GM18499 (cell line): Measurements from ENCODE around the gene RPS5.
"Not testable (repeated sequence)": the region's sequence is repeated elsewhere in the genome, so short reads cannot be mapped to it uniquely, and the experiment has no call there.

Source experiments
- ATAC-seq: cut with Tn5 transposase; IDR thresholded peaks from one replicate; pipeline ENCODE4 v1.9.1; 2021; ENCODE audit warnings: moderate number of reproducible peaks; ENCODE audit not compliant: insufficient read depth, unreplicated experiment

The RPS5 gene

GRCh38 chr19:58400916-58401839 lies 14.1 kb downstream of the RPS5 start:
- ATAC-seq, result peak; percentile 88

GRCh38 chr19:58401840-58402421 lies 14.9 kb downstream of the RPS5 start:
- no peak for ATAC-seq

- not testable (repeated sequence) for ATAC-seq
Observed at GRCh38 chr19:58403920-58404478, 16.9 kb downstream of the RPS5 start.

- ATAC-seq, result no peak
Observed at GRCh38 chr19:58406818-58407657, 20.0 kb downstream of the RPS5 start.

GRCh38 chr19:58407658-58408151 lies 20.6 kb downstream of the RPS5 start:
- ATAC-seq, result no peak

- ATAC-seq, result no peak
Observed at GRCh38 chr19:58408152-58409009, 21.3 kb downstream of the RPS5 start, which contains the start of gene ZNF584. Gene ZNF584 (plus strand): TSS chr19:58408649. CDS start chr19:58409148, 499 bp downstream.

GRCh38 chr19:58409010-58409790 lies 22.1 kb downstream of the RPS5 start:
- no peak for ATAC-seq

- ATAC-seq, result no peak
Observed at GRCh38 chr19:58416604-58417003, 29.5 kb downstream of the RPS5 start.

- ATAC-seq, result no peak
Observed at GRCh38 chr19:58417071-58417470, 30.0 kb downstream of the RPS5 start.

GRCh38 chr19:58428617-58429016 lies 41.5 kb downstream of the RPS5 start:
- ATAC-seq, result no peak

- ATAC-seq, result no peak
Observed at GRCh38 chr19:58429745-58430144, 42.7 kb downstream of the RPS5 start.

- ATAC-seq, result no peak
Observed at GRCh38 chr19:58434217-58434616, 47.1 kb downstream of the RPS5 start.

GRCh38 chr19:58439576-58440554 lies 52.8 kb downstream of the RPS5 start, which contains the start of gene ZNF132:
Gene ZNF132 (minus strand): TSS chr19:58440153. CDS start chr19:58439821, 332 bp downstream.
- ATAC-seq, result peak; percentile 90

GRCh38 chr19:58440556-58440955 lies 53.5 kb downstream of the RPS5 start:
- no peak for ATAC-seq

- ATAC-seq, result not testable (repeated sequence)
Observed at GRCh38 chr19:58442986-58443385, 55.9 kb downstream of the RPS5 start.
